ENCODE results near the gene AKAP8L.
A peak's percentile ranks its signal among the peaks of the same experiment; 100 is the strongest.
"Not testable (repeated sequence)": the region's sequence is repeated elsewhere in the genome, so short reads cannot be mapped to it uniquely, and the experiment has no call there.

The AKAP8L gene

GRCh38 chr19:15337202-15337601 is 81.6 kb downstream of the AKAP8L start:
- no peak for DNase-seq

DNA sequence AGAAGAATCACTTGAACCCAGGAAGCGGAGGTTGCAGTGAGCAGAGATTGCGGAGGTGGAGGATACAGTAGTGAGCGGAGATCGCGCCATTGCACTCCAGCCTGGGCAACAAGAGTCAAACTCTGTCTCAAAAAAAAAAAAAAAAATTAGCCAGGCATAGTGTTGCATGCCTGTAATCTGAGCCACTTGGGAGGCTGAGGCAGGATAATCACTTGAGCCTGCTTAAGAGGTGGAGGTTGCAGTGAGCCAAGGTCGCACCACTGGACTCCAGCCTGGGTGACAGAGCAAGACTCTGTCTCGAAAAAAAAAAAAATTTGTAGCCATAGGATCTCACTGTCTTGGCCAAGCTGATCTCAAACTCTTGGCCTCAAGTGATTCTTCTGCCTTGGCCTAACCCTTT is 82.8 kb downstream of the AKAP8L start:
- not testable (repeated sequence) for DNase-seq

DNA sequence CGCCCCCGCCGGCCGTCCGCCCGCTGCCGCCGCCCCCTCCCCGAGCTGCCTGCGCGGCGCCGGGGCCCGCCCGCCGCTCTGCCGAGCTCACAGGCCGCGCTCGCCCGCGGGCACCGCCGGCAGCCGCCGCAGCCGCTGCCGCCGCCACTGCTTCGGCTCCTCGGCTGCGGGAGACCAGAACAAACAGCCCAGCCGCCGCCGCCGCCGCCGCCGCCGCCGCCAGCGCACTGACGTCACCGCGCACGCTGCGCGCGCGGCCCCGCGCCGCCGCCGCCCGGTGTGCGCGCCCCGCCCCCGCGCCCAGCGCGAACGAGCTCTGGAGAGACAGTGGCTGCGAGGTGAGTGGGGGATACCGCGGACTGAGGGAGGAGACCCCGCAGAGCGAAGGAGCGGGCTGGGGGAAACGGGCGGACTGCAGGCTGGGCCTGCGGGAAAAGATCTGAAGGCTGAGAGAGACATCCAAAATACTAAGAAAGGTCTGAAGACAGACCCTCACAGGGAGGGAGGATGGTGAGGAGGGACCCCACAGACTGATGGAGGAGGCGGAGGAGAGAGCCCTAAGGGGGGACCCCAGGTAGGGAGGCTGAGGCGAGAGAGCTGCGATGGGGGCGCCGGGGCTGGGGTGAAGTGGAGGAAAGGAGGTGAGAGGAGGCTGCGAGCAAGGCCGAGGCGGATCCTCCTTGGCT is 86.3 kb downstream of the AKAP8L start, which contains the start of gene BRD4:
Gene BRD4, minus strand, starts transcription at position 229 of the 686 bp plus-strand sequence. CDS start 59,440 bp downstream, outside the sequence.
- DNase-seq: peak; percentile 86

DNA sequence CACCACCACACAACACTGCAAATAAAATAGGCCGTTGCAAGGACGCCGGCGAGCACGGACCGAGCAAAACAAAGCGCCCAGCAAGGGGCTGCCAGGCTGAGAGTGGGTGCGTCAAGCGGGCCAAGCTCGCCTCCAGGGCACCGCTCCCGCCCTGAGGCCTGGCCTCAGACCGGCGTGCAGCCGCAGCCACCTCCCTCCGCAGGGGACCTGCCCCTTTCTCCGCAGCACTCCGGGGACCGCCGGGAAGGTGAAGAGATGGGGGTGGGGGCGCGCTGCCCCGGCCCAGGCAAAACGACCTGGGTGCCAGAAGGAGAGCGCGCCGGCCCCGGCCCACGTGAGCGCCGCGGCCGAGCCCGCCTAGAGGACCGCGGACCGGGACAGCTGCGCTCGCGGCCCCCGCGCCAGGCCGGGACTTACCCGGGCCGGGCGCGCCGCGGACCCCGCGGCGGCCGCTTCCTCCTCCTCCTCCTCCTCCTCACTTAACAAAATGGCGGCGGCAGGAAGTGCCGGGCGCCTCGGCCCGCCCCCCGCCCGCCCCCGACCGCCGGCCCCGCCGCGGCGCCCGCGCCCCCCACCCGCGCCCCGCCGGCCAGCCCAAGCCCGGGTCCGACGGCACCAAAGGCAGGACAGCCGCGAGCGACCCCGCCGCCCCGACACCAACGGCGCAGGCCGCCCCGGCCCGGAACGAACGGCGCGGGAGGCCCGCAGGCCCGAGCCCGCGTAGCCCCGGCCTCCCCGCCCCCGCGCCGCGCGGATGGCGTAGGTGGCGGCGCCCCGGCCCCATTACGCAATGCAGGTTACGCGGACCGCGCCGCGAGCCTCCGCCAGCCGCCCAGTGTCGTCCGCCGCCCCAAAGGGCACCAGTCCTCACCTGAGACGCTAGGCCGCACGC is 87.1 kb downstream of the AKAP8L start:
- DNase-seq: peak; percentile 68

- no peak for DNase-seq
These were observed 87.9 kb downstream of the AKAP8L start for GRCh38 chr19:15330801-15331418.

Data from eye (tissue), 1 donor.